GOT3 (cell line): Measurements from ENCODE around the gene PCMT1.
A peak's percentile ranks its signal among the peaks of the same experiment; 100 is the strongest.
"Not testable (repeated sequence)": the region's sequence is repeated elsewhere in the genome, so short reads cannot be mapped to it uniquely, and the experiment has no call there.

Experiments
- DNase-seq: peaks from one replicate; lab custom pipeline; 2025; ENCODE audit warnings: mixed read lengths; lab: John Stamatoyannopoulos, UW

Gene PCMT1

DNA sequence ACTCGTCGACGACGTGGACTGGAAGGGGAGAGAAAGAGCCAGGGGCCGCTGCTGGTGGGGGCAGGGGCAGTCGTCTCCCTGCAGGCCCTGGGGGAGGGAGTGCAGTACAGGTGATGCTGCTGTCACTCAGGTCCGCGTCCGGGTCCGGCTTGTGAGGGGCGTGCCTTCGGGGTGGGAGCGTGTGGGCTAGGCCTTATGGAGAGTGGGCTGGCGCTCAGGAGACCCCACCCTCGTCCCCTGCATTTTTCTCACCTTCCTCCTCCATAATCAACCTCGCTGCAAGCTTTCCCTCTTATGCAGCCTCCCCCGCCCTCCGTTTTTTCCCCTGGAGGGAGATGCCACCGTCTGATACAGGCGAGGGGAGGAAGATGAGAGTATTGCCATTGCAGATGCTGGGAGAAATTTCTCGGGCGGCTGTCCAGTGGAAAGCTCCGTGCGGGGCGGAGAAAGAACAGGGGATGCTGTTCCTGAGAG is 632 bp downstream of the PCMT1 start:
- DNase-seq: peak; percentile 33

DNA sequence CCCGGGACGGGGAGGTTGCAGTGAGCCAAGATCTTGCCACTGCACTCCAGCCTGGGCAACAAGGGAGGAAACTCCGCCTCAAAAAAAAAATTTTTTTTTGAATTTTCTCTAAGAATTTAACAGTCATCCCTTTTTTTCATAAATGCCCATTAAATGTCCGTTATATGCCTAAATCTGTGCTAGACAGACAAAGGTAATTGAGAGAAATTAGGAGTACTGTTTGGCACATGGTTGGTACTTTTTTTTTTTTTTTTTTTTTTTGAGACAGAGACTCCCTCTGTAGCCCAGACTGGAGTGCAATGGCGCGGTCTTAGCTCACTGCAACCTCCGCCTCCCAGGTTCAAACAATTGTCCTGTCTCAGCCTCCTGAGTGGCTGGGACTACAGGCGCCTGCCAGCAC is 1.7 kb downstream of the PCMT1 start:
- DNase-seq: no peak

DNA sequence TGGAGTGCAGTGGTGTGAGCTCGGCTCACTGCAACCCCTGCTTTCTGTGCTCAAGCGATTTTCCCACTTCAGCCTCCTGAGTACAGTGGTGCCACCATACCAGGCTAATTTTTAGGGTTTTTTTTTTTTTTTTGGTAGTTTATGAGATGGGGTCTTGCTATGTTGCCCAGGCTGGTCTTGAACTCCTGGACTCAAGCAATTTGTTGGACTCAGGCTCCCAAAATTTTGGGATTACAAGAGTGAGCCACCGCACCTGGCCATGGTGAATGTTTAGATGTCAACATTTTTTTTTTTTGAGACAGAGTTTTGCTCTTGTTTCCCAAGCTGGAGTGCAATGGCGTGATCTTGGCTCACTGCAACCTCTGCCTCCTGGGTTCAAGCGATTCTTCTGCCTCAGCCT is 2.4 kb downstream of the PCMT1 start:
- not testable (repeated sequence) for DNase-seq

DNA sequence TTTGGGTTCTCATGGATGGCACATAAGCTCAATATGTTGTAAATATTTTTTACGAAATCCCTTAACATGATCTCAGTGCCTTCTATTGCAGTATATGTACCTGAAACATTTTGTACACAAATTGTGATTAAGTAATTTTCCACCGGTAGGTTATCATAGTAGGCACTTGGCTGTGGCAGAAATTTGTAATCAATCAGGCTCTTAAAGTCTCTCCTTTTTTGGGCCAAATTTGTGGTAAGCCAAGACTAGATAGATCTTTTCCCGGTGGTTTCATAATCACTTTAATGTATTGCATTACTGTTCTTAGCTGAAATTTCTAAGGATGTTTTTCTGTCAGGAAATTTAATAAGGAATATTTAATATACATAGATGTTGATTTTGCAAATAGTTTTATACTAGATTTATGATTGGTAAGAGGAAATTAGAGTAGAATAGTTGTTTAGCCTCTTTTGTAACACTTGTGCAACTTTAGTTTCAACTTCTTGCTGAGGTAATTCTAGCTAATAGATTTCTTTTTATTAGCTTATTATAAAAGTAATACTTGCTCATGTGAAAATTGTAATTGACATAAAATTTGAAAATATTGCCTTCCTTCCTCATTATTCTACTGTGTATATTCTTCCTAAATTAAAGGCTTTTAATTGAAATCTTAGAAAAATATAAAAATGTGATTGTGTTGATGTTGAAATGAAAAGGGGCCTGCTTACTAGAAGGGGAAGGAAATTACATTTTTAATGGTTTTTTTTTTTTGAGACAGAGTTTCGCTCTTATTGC is 3.2 kb downstream of the PCMT1 start:
- no peak for DNase-seq

DNA sequence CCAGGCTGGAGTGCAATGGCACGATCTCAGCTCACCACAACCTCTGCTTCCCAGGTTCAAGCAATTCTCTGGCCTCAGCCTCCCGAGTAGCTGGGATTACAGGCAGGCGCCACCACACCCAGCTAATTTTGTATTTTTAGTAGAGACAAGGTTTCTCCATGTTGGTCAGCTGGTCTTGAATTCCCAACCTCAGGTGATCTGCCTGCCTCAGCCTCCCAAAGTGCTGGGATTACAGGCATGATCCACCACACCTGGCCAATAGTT is 3.8 kb downstream of the PCMT1 start:
- not testable (repeated sequence) for DNase-seq

DNA sequence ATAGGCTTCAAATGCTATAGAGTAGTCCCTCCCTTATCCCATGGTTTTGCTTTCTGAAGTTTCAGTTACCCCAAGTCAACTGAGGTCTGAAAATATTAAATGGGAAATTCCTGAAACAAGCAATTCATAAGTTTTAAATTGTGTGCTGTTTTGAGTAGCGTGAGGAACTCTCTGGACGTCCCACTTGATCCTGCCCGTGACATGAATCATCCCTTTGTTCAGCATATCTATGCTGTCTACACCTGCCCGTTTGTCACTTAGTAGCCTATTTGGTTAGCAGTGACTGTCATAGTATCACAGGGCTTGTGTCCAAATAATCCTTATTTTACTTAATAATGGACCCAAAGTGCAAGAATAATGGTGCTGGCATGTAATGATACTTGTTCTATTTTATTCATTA is 5.0 kb downstream of the PCMT1 start:
- no peak for DNase-seq

DNA sequence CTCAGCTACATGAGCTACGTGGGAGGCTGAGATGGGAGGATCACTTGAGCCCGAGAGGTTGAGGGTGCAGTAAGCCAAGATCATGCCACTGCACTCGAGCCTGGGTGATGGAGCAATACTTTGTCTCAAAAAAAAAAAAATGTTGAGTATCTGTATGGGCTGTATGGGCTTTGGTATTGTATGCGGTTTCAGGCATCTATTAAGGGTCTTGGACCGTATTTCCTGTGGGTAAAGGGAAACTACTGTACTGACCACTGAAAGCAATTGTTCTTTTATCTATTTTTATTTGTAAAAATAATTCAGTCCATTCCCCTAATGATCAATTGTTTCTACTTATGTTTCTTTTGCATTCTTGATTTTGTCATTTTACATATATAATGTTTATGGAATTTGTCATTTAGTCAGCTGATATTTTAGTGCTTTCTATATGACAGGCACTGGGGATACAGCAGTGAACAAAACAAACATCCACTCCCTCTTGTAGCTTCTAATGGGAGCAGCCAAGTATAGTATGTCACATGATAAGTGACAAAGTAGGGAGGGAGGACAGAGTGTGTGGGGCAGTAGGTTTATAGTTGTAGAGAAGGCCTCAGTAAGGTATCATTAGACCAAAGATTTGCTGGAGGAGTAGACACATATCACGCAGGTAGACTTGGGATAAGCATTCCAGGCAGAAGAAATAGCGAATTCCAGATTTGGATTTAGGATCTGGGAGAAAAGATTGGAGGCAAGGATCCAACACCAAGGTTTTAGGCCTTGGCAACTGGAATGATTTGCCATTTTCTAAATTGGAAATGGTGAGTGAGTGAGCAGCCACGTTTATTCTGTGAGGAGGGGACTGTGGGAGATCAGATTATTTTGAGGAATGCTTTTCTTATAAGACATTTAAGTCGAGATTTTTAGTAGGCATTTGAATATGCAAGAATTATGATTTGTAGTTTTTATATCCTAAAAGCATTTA is 6.0 kb downstream of the PCMT1 start:
- DNase-seq: no peak

DNA sequence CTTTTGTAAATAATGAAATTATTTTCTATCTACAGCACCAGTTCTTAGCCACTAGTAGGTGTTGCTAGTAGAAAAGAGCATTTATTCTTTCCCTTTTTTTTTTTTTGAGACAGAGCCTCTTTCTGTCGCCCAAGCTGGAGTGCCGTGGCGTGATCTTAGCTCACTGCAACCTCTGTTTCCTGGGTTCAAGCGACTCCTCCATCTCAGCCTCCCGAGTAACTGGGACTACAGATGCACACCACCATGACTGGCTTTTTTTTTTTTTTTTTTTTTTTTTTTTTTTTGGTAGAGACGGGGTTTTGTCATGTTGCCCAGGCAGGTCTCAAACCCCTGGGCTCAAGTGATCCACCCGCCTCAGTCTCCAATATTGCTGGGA is 6.7 kb downstream of the PCMT1 start:
- no peak for DNase-seq

DNA sequence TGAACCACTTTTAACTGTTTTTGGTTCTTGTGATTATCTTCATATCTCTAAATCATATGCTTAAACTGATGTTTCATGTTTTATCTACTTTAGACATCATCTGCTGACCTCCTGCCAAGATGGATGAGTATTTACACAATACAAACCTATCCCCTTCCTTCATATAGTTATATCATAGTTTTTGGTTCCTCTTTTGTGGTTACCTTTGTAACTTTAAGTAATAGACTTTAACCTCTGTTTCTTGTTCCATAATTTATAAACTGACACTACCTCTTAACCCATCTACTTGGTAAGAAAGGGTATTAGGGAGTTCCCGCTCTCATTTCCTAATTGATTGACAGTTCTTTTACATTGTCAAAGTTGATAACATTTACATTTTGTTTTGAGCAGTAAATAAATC is 11.9 kb downstream of the PCMT1 start:
- no peak for DNase-seq

DNA sequence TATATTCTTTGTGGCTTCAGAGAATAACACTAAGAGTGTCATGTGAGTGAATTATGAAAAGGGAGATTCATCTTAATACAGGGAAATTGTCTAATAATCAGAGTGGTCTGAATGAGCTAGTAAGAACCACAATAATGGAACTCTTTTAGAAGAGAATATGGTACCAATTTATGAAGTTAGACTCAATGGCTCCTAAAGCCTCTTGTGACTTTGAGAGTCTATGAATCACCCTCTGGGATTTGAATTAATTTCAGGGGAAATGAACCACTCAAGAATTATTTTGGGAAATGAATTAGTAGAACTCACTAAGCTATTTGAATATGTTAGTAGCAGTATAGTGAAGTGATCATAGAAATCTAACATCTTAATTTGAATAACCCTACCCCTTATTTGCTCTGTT is 14.3 kb downstream of the PCMT1 start:
- DNase-seq: no peak

DNA sequence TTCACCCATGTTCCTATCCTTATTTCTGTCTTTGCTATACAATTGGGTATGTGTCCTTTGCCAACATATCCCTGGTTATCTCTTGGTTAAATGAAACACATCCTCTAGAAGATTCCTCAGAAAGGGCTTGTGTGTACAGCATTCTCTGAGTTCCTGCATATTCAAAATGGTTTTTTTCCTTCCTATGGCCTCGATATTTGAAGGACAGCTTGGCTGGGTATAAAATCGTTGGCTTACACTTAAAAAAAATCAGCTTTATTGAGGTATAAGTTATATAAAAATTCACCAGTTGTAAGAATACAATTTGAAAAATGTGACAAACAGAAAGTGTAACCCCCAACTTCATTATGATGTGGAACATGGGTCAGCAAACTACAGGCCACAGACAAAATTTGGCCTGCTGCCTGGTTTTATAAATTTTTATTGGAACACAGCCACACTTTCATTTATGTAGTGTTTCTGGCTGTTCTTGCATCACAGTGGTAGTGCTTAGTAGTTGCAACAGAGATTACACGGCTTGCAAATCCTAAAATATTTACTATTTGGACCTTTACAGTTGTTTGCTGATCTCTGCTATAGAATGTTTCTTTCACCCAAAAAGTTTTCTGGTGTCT is 16.7 kb downstream of the PCMT1 start:
- no peak for DNase-seq

DNA sequence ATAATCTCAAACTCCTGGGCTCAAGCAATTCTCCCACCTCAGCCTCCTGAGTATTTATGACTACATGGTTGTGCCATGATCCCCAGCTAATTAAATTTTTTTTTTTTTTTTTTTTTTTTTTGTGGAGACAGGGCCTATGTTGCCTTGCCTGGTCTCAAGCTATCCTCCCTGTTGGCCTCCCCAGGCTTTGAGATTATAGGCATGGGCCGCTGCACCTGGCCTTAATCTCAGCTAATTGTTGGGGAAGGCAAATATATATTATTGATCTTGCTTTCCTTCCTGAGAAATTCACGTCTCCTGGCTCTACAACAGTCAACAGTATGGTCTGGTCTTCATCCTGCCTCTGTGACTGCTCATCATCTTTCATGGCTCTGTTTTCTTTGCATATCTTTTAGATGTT is 20.1 kb downstream of the PCMT1 start:
- DNase-seq: no peak

DNA sequence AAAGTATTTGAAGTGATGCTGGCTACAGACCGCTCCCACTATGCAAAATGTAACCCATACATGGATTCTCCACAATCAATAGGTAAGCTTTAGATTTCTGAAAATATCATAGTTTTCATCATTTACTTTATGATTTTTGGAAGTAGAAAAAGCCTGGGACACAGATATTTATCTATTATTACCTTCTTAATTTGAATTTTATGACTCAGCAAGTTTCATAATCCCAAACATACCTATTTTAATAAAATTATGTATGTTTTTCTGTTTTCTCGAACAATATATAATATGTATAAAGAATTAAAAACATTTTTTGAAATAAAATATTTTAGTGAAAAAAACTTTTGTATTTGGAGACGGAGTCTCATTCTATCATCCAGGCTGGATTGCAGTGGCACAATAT is 21.6 kb downstream of the PCMT1 start:
- DNase-seq: no peak

DNA sequence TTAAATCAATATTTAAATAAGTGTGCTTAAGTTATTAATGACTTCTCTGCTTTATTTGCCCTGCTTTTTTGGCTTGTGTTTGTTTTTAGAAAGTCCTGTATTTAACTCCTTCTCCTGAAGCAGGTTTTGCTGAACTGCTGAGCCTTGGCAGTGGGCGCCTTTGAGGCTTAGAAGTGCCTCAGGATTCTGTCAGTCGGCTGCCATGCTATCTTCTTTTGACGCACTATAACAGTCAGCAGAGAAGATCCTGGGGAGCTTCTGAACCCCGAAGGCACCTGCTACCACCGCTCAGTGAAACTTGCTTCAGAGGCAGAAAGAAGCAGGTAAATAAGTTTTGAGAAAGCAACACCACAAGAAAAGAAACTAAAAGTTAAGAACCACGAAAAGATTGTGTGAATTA is 22.4 kb downstream of the PCMT1 start:
- DNase-seq: no peak

DNA sequence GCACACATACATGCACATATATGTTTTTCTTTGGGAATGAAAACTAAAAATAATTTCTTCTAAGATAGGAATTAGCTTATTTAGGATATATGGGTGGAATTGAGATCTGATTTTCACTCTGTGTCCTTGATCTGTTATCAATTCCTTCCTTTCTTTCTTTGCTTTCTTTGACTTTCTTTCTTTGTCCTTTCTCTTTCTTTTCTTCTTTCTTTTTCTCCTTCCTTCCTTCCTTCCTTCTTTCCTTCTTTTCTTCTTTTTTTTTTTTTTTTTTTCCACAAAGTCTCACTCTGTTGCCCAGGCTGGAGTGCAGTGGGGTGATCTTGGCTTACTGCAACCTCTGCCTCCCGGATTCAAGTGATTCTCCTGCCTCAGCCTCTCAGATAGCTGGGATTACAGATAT is 28.1 kb downstream of the PCMT1 start:
- no peak for DNase-seq

DNA sequence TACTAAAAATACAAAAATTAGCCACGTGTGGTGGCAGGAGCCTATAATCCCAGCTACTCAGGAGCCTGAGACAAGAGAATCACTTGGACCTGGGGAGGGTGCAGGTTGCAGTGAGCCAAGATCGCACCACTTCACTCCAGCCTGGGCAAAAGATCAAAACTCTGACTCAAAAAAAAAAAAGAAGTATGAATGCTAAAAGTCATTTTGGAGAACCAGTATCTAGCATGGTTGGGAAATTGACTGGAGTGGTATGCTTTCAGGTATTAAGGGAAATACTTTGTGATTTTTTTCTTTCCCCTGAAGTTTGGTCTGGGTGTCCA is 30.1 kb downstream of the PCMT1 start:
- DNase-seq: no peak

DNA sequence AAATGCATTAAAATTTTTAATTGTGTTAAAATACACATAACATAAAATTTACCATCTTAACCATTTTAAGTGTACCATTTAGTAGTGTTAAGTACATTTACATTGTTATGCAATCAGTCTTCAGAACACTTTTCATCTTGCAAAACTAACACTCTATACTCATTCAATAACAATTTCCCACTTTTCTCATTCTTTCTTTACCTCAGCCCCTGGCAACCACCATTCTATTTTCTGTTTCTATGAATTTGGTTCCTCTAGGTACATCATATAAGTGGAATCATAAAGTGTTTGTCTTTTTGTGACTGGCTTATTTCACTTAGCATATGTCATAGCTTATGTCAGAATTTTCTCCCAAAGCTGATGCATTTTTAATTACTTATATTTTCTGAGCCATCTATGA is 32.2 kb downstream of the PCMT1 start:
- no peak for DNase-seq

DNA sequence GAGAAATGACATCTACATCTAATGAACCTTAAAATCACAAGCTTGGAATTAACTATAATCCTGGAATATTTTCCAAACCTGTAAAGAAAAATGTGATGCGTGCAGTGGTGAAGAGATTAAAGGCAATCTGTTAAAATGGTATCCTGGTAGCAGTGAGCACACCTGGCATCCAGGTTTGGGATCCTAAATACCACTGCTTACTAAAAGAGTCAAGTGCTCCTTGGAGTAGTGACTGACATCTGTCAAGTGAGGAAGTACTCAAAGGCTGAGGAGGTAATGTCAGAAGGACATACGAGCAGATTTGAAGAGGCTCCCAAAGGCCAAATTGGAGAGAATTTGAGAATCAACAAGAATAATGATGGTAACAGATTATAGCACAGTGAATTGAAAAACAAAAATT is 32.8 kb downstream of the PCMT1 start:
- no peak for DNase-seq

DNA sequence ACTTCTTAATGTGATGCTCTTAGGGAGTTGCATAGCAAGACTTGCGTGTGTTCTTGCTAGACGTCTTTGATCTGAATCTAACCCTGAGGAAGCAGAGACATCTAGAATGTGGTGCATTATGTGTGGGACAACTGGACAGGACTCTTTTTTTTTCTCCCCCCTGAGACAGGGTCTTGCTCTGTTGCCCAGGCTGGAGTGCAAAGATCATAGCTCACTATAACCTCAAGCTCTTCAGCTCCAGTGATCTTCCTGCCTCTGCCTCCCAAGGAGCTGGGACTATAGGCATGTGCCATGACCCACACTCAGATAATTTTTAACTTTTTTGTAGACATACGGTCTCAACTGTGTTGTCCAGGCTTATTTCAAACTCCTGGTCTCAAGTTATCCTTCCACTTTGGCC is 34.0 kb downstream of the PCMT1 start:
- DNase-seq: no peak

DNA sequence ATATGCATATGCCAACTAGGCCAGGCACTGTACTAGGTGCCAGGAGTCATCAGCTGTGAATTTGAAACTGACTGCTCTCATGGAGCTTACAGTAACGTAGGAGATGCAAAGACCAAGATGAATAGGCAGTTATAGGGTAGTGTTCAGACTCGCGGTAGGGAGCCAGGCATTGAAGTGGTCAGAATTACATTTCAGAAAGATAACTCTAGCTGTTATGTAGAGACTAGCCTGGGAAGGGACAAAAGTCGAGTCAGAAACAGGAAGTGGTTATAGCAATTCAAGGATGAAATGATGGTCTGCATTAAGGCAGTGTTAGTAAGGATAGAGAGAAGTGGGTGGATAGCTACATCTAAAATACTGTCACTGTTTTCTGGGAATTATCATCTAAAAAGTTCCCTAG is 56.6 kb downstream of the PCMT1 start:
- DNase-seq: no peak

DNA sequence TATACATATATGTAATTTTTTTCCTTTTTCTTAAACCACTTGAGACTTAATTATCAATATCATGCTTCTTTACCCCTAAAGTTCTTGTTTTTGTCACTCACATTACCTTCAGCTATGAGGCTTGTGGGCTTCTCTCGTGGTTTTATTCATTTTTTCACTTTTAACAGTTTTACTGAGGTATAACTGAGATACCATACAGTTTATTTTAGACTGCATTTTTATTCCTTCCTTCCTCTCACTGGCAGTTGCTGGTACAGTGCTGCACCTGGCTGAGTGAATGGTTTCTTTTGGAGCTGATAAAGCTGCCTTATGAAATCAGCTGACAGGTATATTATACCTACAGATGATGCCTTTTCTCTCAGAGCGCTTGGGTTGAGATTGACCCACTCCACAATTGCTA is 60.3 kb downstream of the PCMT1 start:
- DNase-seq: no peak

DNA sequence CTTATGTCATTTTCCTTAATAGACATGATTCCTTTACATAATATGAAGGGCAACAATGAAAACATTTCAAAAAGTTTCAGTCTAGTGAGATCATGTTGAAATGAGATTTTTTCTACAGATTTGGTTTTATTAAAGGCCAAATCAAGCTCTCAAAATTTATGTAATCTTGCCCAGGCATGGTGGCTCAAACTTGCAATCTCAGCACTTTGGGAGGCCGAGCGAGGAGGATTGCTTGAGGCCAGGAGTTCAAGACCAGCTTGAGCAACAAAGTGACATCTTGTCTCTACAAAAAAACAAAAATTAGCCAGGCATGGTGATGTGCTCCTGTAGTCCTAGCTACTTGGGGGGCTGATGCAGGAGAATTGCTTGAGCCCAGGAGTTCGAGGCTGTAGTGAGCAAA is 63.8 kb downstream of the PCMT1 start:
- DNase-seq: no peak

DNA sequence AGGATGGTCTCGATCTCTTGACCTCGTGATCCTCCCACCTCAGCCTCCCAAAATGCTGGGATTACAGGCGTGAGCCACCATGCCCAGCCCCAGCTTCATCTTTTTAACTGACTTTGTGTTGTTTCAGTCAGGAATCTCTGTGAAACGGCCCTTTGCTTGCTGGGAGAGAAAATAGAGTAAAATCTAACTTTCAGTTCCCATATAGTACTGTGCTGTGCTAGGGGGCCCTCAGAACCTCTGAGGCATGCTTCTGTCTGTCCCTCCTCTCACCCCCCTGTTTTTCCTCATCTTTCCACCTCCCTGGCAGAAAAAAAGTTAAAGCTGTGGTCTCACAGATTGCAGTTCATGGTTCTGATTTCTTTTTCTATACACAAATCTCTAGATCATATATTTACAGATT is 66.2 kb downstream of the PCMT1 start:
- DNase-seq: no peak
